GM19372 (cell line): ENCODE data around the gene CCNG2.
A peak's percentile ranks its signal among the peaks of the same experiment; 100 is the strongest.
"Not testable (repeated sequence)": the region's sequence is repeated elsewhere in the genome, so short reads cannot be mapped to it uniquely, and the experiment has no call there.

Experiments used
- ATAC-seq: cut with Tn5 transposase; IDR thresholded peaks from one replicate; pipeline ENCODE4 v1.9.1; 2021; ENCODE audit warnings: mild to moderate bottlenecking, low read depth, moderate library complexity; ENCODE audit not compliant: unreplicated experiment

CCNG2 gene, protein sequence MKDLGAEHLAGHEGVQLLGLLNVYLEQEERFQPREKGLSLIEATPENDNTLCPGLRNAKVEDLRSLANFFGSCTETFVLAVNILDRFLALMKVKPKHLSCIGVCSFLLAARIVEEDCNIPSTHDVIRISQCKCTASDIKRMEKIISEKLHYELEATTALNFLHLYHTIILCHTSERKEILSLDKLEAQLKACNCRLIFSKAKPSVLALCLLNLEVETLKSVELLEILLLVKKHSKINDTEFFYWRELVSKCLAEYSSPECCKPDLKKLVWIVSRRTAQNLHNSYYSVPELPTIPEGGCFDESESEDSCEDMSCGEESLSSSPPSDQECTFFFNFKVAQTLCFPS

DNA sequence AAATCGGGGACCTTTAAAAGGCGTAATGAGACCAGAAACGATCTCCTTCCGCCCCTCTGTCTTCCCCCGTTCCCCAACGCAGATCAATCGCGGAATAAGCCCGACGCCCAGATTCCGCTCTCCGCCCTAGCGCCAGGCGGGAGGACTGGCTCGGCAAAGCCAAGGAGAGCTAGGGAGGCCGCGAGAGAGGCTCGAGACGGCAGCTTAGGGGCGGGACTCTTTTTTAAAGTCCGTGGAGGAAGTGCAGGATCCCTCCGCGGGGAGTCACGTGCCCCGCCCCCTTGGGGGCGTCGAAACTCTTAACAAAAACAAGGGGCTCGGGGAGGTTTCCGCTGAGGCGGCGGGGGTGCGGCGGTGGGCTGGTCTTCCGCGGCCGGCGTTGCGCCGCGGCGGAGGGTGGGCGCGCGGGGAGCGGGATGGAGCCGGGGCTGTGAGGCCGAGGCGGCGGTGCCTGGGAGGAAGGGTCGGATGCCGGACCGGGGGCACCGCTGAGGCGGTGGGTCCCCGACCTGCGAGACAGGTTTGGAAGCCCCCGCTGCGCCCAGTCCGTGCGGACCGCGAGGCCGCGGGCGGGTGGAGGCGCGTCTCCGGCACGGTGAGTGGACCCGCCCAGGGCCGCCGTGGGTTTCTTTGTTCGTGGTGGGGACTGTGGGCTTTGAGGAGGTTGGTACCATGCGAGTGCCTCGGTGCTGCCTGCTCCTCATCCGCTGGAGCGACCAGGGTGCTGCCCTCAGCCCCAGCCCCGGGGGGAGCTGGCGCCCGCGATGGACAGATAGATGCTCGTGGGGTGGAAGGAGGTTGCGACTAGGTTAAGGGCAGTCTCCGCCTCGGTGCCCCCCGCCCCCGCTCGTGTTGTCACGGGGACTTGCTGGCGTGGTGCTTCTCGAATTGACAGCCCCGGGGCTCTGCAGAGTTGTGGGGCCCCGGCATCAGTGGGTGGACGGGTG lies at the start of gene CCNG2:
CCNG2 (plus strand) TSS at position 296 of the 947 bp plus-strand sequence. CDS start 1,326 bp downstream, outside the sequence.
- peak; percentile 14 for ATAC-seq

DNA sequence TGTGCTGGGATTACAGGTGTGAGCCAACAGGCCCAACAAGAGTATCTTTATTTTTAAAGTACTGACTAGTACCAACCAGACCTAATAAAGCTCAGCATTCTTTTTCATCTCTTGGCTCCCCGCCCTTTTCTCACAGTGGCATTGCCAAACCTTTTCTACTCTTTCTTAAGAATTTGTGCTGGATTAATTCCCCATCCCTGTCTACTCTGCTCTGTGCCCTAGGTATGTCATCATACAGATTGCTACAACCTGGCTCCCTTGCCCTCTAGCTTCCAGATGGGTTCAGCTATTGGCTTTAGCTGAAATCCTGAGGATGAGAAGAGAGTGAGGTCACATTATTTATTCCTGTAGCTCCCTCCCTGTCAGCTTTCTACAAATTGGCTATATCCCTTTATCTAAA lies 46.3 kb upstream of the CCNG2 start:
- ATAC-seq = no peak

DNA sequence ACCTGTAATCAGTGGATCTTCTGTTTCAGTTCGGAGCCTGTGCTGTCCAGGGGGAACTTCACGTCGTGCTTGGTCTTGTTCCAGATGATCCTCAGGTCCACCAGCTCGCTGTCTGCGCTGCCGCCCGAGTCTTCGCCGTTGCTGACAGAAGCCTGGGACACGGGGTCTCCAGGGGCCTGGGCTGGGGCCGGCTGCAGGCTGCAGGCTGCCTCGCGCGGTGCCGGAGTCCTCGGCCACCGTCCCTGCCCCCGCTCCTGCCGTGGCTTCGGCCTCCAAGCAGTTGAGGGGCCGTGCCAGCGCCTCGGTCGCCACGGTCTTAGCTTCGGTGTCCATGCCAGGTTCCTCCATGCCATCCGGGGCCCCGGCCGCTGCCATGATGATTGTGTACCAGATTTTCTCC lies 43.9 kb upstream of the CCNG2 start:
- no peak for ATAC-seq

DNA sequence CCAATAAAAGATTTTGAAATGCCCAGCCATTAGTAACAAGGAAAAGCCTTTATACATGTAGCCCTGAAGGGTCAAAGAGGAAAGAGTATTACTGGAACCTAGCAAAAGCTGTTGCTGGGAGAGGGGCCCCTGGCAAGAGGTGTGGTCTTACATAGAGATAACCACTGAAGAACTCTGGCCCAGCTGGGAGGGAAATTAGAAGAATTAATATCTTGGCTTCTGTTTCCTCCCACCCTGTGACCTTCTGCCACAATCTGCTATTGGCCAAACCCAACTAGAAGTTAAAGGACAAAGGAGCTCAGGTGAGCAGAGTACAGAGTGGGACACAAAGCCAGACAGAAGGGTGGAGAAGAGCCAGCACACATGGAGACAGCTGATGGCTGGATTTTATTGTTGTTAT lies 39.3 kb upstream of the CCNG2 start:
- ATAC-seq = no peak

DNA sequence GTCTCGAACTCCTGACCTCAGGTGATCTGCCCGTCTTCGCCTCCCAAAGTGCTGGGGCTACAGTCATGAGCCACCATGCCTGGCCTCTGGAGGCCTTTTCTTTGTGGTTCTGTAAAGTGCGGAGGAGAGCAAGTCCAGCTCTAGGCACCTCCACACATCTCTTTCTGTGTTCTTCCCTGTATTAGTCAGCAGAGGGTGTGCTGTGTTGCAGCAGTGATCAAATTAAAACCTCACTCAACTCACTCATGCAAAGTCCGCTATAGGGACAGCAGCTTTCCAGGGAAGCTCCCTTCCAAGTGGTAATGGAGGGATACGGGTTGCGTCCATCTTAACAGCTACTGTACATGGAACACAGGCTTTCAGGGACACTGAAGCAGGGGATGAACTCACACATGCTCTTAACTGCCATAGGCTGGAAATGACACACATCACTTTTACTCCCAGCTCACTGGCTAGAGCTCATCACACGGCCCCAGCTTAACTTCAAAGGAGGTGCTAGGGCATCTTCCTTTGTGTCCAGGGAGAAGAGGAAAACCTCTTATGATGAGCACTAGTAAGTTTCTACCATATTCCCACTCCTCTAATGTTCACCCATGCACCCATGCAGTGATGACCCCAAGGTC lies 36.0 kb upstream of the CCNG2 start:
- ATAC-seq = peak; percentile 86

DNA sequence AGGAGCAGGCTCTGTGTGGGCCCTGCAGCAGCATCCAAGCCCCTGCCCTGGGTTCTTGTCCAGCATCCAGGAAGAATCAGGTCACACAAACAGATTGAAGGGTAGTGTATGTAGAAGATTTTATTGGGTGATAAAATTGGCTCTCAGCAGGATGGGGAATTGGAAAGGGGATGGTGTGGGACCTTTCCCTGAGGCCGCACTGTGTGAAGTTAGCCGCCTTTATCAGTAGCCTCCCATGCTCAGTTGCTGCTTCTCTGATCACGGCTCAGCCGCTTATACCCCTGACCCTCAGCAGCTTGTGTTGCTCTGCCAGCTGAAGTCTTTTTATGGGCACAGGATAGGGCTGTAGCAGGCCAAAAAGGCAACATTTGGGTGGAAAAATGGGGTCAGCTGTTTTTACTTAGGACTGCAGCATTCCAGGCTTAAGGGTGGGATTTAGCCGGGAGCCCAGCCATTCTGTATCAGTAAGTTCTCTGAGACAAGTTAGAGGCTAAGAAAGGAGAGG lies 35.2 kb upstream of the CCNG2 start:
- ATAC-seq = no peak

DNA sequence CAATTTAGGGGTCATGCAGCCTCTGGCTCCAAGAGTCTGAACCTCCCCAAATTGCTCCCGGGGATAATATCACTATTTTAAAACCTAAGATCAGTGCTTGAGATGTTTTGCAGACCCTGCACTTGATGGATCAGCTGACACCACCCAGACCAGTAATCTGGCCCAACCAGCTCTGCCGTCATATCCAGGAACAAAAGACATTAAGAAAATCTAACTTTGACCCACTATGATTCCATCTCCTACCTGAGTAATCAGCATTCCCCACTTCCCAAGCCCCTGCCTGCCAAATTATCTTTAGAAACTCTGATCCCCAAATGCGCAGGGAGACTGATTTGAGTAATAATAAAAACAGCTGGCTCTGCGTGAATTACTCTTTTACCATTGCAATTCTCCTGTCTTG lies 34.4 kb upstream of the CCNG2 start:
- no peak for ATAC-seq

DNA sequence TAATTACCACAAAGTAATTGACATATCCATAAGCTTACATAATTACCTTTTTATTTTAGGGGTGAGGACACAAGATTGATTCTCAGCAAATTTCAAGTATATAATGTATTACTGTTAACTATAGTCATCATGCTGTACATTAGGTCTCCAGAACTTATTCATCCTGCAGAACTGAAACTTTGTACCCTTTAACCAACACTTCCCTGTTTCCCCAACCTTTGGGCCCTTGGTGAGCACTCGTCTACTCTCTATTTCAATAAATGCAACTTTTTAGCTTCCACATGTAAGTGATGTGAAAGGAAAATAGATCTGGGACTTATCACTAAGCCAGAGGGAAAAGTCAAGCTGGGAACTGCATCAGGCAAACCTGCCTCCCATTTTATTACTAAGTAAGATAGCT lies 33.6 kb upstream of the CCNG2 start:
- ATAC-seq = no peak

DNA sequence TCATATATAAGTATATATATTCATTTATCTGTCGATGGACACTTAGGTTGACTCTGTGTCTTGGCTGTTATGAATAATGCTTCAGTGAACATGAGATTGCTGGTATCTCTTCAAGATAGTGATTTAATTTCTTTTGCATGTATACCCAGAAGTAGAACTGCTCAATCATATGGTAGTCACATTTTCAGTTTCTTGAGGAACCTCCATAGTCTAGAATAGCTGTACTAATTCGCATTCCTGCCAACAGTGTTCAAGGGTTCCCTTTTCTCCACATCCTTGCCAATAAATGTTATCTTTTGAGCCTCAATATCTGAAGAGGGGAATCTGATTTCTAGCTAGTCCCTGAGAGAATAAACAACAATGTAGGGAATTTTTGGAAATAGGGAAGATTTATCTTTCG lies 32.4 kb upstream of the CCNG2 start:
- no peak for ATAC-seq

DNA sequence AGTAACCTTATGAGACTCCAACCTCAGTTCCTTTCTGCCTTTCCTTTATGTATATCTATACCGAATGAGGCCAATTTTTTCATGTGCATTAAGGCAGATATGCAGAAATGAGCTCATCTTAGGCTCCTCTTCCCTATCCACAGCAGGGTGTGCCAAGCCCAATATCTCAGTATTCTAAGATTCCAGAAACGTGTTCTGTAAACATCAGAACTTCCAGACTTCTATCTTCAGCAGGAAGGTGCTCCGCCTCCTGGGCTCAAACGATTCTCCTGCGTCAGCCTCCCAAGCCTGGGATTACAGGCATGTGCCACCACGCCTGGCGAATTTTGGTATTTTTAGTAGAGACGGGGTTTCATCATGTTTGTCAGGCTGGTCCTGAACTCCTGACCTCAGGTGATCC lies 31.0 kb upstream of the CCNG2 start:
- no peak for ATAC-seq

DNA sequence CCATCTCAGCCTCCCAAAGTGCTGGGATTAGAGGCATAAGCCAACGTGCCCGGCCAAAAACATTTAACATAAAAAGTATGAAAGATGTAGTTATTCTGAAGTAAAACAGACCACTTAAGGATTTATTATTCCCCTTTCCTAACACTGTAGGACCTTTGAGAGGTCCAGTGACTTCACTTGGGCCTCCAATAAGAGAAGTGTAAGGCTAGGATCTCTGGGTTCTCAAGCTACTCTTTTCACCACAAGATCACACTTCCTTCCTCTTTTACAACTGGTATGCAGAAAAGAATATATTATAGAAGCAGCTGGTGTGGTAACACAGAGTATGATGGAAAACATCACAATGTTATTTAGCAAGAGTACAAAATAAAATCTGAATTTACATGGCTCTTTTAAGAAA lies 30.2 kb upstream of the CCNG2 start:
- peak; percentile 91 for ATAC-seq

DNA sequence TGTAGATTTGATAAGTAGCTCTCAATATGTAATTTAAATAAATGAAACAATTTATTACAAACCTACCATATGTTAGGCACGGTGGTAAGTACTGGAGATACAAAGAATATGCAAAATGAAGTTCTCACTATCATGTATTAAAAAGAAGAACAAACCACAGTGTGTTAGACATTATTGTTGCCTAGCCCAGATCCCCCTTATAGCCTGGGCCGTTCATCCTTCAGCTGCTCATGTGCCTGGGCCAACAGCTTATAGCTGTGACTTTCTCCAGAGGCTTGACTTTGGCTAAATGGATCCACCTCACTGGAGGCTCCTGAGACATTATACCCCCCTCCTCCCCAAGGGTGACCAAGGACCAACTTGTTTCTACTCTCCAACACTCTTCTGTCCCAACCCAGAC lies 29.8 kb upstream of the CCNG2 start:
- peak; percentile 46 for ATAC-seq

DNA sequence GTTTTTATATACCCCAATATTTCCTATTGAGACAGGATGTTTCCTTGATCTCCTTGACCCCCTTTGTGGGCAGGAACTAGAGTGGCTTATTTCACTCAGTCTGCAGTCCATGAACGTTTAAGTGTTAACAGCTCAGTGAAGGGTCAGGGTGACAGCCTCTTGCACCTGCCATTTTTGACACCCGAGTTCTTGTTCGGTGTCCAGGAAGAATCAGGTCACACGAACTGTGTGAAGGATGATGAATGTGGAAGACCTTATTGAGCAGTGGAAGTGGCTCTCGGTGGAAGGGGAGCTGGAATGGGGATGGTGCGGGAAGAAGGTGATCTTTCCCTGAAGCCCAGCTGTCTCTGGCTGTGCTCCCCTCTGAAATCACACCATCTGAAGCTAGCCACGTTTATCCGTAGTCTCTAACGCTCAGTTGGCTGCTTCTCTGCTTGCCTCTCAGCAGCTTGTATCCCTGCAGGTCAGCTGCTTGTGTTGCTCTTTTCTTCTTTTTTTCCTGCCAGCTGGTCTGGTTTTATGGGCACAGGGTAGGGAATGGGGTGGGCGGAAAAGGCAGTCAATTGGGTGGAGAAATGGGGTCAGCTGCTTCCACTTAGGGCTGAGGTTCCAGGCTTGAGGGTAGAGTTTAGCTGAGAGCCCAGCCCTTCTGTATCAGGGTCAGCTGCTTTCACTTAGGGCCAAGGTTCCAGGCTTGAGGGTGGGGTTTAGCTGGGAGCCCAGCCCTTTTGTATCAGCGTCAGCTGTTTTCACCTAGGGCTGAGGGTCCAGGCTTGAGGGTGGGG lies 29.0 kb upstream of the CCNG2 start:
- no peak for ATAC-seq

DNA sequence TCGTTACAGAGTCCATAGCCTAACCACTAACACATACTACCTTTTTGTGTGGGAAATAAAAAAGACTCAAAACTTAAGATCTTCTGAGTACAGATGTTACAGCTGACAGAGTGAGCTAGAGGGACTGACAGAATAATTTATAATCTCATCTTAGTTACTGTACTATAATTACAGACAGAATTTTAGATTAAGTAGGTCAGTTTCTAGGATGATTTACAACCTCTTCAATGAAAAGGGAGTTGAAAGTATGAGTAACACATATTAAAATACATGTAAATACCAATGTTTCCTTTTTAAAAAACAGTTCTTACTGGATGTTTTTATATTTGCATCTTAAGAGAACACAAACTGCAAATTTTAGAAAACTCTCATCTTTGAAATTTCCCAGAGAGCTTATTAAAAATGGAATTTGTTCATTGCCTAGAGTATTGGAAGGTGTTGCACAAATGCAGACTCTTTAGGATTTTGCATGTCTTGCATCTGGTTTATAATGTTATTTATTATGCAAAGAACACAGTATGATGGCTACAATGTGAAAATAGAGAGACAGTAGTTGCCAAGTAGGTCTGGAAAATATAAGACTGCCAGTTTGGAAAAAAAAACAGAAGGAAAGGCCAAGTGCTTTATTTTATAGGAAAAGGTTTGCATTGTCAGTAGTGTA lies 24.2 kb upstream of the CCNG2 start:
- no peak for ATAC-seq

DNA sequence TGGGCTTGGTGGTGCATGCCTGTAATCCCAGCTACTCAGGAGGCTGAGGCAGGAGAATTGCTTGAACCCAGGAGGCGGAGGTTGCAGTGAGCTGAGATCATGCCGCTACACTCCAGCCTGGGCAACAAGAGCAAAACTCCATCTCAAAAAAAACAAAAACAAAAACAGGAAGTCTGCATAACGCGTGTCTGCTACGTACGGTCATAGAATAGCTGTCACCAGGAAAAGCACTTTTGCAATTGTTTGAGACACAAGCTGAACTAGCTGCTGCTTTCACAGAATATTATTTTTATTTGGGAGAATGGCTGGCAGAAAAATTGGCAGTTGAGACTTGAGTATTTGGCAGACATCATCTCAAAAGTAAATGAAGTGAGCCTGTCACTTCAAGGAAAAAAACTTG lies 19.6 kb upstream of the CCNG2 start:
- ATAC-seq = not testable (repeated sequence)

DNA sequence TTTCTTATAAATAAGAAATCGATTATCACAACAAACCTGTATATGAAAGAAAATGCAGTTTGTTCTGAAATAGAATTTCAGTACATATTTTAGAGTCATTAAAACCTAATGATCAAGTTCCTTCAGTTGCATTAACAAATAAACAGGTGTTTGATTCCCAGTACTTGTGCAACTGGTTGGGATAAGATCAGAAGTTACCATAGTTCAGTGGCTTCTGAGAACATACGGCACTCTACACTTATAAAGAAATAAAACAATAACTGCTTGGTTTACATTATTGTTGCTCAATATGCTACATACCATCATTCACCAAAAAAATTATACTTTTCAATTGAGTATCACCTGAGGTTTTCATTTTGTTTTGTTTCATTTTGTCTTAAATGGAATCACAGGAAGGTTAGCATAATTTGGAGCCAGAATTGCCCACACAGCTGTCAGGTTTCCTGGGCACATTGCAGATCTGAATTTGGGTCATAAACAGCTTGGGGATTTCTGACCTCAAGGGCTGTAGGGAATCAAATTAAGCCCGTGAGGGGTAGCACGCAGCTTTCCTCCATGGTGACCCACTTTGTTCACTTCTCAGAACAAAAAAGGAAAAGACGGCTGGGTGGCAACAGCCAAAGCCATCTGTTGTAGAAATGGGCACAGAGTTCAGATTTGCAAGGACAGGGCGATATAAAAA lies 14.9 kb upstream of the CCNG2 start:
- ATAC-seq = no peak

DNA sequence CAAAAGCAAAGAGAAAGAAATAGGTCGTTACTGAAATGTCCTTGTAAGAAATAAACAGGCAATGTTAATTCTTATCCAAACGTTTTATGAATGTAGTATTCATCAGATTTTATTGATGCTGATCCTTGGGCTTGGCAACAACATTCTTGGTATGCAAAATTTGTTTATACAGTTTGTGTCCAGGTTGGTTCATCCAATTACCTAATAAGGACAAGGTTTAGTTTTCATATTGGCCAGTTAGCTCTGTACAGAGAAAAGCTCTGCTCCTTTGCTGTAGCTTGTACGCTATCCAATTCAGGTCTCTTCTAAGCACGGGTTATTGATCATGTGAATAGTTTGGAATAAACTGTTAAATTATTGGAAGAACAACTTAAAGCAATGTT lies 14.4 kb upstream of the CCNG2 start:
- no peak for ATAC-seq

DNA sequence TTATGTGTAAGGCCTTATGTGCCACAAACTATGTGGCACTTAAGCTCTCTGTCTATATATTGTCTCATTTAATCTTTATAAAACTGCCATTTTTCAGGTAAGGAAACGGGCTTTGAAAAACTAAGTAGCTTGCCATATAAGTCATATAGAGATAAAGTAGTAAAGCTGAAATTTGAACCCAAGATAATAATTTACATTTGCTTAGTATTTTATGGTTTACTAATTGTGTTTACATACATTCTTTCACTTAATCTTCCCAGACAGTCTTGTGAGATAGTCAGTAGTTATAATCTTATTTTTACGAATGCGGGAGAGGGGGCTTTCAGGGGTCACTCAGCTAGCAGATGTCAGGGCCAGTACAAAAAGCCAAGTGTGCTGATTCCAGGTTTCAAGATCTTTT lies 13.9 kb upstream of the CCNG2 start:
- no peak for ATAC-seq

DNA sequence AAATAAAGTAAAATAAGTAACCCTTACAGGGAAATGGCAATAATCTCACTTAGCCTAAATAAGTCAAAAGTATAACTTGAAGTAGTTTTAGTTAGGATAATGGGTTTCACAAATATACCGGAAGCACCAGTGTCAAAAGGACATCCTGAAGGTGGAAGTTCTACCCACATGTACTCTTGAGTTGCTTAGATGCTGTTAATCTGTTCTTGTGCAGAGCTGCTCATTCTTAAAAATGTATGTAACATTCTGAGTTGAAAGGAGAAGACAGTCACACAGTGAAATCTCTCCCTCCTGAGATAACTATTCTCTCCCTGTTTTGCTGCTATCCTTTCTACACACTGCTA lies 11.2 kb upstream of the CCNG2 start:
- no peak for ATAC-seq
